HG02840 (cell line): ENCODE results near the gene AMFR.

Source experiments
- ATAC-seq: cut with Tn5 transposase; IDR thresholded peaks from one replicate; pipeline ENCODE4 v1.9.1; 2021; ENCODE audit warnings: mild to moderate bottlenecking, moderate library complexity, moderate number of reproducible peaks; ENCODE audit not compliant: unreplicated experiment, low FRiP score

AMFR gene

GRCh38 chr16:56337131-56337857 lies 88.1 kb downstream of the AMFR start:
- ATAC-seq: no peak

- no peak for ATAC-seq
Observed at GRCh38 chr16:56336711-56337110, 88.6 kb downstream of the AMFR start.

DNA sequence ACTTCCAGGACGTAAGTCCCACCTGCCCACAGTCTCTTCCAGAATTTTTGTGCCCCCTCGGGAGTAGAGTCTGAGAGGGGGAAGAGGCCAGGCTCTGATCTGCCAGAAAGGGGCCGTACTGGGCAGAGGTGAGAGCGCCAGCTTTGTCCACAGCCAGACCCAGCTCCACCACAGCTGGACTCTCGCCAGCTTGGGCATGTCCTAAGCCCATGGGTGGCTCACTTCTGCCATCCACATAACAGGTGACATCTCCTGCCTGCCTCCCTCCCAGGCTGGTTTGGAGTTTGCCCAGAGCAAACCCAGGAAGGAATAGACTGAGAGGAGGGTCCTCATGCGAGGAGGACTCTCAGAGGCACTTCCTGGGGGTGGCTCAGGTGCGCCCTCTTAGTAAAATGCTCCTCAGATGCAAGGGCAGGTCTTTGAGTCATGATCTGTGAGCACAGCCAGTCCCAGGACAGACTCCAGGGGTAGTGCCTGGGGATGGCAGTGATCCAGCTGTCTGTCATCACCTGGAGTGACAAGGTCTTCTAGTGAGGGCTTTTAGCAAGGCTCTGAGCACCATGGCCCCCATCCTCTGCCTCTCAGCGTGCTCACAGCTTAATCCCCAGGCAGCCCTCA lies 89.2 kb downstream of the AMFR start:
- no peak for ATAC-seq

DNA sequence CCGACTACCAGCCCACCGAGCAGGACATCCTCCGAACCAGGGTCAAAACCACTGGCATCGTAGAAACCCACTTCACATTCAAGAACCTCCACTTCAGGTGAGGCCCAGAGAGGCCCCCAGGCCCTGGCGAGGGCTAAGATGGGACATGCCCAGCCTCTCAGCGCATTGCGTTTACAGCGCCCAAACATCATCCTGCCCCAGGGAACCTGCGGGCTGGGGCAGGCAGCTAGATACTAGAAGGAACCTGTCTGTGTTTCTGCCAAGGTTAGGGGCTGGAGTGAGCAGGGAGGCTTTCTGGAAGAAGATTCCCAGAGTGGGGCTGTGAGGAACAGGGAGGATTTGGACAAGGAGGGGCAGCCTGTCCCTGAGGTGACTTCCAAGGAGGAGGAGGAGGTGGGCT lies 90.6 kb downstream of the AMFR start:
- ATAC-seq: no peak

DNA sequence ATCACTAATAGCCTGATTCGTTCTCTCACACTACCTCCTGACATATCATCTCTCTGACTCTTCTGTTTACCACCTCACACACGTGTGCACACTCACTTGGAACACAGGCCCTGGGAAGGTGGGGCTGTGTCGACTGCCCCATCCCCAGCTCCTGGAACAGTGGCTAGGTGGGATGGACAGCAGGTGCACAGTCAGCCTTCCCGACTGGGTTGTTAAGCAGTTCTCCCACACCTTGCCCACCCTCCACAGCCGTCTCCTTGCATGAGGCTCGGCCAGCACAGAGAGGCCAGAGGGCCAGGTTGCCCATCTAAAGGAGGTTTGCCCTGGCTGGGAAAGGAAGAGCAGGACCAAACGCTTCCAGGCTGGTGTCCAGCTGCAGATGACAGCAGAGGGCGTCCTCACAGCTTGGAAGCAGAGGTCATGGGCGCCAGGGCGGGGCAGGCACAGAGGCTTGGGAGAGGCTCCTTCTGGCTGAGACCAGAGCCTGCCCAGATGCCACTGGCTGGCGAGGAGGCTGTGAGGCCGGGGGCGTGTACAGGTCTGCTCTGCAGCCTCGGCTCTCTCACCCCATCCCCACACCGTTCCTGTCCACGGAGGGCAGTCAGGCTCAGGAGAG lies 92.8 kb downstream of the AMFR start:
- no peak for ATAC-seq

DNA sequence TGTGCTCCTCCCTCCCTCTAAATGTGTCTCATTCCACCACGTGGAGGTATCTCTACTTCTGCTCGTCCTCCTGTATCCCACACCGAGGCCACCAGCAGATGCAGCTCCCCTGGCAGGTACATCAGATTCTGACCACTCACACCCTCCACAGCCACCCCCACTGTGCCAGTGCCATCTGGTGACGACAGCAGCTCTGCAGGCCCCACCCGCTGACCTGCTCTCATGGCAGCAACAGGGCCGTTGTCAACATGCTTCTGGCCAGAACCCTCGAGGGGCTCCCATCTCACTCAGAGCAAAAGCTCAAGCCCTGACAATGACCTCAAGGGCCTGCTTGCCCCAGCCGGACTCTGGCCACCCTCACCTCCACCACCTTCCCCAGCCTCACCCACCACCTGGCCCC lies 93.4 kb downstream of the AMFR start:
- ATAC-seq: no peak

DNA sequence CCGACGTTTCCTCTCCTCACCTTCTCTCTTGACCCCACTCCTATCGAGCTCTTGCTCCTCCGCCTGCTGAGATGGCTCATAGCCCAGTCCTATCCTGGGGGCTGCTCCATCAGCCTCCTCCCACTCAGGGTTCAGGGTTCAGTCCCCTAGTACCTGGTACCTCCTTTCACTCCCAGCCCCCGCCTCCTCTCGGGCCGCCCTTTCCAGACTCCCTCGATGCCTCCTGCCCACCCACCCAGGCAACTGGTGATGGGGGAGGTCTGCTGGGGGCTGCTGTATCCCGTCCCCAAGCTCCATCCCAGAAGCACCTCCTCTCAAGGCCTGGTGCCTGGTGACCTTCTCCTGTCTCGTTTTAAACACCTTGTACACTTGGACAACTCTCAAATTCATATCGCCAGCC lies 93.9 kb downstream of the AMFR start:
- no peak for ATAC-seq

- ATAC-seq: no peak
Observed at GRCh38 chr16:56330476-56330875, 94.9 kb downstream of the AMFR start.

DNA sequence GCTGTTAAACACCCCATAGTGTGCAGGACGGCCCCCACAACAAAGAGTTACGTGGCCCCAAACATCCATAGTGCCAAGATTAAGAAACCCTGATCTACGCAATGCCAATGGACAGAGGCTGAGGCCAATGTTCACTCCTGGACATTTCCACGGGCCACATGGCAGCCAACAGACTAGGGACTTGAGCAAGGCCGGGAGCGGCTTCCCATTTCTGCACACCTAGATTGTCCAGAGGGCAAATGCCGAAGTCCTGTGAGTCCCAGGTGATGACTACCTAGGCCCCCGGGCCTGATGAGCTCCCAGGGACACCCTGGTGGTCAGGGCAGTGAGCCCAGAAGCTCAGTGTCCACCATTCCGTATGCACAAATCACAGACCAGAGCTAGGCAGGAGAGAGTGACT lies 95.5 kb downstream of the AMFR start:
- no peak for ATAC-seq

DNA sequence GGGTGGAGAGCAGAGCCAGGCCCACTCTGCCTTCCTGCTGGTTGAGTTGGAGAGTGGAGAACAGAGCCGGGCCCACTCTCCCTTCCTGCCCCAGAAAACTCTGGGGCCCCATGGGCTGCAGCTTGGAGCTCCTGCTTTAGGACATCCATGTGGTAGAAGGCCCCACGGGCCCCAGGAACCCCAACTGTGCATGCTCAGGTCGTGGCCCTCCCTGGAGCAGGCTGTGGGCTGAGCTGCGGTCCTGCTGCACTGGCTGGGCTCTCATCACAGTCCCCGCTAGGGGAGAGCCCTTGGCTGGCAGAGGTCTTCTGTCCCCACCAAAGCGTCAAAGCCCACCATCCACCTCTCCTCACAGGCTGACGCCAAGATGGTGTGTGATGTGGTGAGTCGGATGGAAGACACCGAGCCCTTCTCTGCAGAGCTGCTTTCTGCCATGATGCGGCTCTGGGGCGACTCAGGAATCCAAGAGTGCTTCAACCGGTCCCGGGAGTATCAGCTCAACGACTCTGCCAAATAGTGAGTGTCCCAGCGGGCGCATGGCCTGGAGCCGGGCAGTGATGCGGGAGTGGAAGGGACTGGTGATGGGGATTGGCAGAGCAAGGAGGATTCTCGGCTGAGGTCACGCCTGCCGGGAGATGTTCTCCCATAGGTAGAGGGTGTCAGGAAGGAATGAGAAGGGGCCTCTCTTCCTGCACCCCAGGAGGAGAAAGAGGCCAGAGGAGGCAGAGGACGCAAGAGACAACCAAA lies 96.9 kb downstream of the AMFR start:
- ATAC-seq: no peak

- ATAC-seq: no peak
Observed at GRCh38 chr16:56327929-56328258, 97.5 kb downstream of the AMFR start.

- no peak for ATAC-seq
Observed at GRCh38 chr16:56327071-56327928, 98.0 kb downstream of the AMFR start.

GRCh38 chr16:56325956-56326355 lies 99.4 kb downstream of the AMFR start:
- ATAC-seq: no peak

- ATAC-seq: no peak
Observed at GRCh38 chr16:56324406-56324805, 100.9 kb downstream of the AMFR start.

DNA sequence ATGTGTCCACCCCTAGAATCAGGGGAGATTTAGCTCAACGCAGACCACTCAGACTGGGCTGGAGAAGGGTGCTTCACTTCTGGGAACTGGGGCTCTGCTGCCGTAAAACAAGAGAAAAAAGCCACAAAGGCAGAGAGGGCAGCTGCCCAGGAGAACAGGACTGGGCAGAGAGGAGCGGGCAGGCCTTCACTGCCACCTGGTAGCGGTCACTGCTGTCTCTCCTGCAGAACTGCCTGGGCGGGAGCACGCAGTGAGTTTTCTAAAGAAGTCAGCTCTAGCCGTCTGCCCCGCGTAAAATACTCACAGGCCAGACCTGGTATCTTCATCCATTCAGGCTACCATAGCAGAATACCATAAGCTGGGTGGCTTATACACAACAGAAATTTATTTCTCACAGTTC lies 103.8 kb downstream of the AMFR start:
- no peak for ATAC-seq

DNA sequence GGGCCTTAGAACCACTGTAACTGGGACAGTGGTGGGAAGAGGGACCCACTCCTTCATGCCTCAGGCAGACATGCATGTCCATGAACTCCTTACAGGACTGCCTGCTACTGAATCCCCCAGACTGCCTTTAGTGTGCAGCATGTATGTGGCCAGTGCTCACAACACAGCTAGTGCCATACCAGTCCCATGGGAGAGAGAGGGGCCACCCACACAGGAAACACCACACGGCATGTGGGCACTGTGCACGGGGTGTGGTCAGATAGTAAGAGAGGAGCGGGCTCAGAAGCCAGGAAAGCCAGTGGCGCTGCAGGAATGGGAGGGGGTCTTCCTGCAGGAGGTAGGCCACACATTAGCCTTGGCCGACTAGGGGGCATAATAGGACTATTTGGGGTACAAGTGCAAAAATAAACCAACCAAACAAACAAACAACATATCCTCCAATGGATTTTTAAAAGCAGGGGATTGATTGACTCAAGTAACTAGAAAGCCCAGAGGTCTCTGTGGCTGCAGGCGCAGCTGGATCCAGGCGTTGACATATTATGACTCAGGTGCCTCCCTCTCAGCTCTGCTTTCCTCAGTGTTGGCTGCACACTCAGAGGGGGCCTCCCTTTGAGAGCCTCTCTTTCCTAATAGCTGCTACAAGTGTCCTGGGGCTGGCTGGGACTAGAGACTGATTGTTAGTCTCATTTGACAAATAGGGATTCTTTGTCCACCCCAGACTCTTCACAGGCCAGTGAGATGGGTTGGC lies 104.4 kb downstream of the AMFR start:
- no peak for ATAC-seq

GRCh38 chr16:56320056-56320455 lies 105.3 kb downstream of the AMFR start:
- no peak for ATAC-seq

DNA sequence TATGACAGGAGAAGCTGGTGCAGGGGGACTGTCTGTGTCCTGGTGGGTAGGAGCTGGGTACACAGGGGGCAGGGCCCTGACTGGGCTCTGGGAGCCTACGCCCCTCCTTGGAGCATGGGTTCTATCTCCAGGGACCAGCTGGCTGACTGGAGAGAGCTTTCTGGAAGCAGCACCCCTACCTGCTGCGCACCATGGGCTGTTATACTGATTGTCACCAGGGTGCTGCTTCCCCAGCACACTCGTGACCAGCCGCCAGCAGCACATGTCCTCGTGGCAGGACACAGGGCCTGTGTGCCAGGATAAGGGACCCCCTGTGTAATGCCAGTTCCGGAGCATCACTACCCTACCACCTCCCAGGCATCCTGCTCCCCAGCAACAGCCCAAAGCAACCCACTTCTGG lies 106.0 kb downstream of the AMFR start:
- no peak for ATAC-seq

DNA sequence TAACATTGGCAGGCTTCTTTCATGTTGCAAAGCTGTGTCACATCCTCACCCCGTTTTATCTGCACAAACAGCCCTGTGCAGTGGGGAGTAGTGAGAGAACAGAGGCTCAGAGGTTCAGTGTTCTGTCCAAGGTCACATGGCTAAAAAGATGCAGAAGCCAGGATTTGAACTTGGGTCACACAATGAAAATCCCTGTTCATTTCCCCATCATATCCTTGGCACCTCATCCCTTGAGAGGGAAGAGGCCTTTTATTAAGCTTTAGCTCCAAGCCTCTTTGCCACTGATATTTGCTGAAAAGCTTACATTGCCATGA lies 106.6 kb downstream of the AMFR start:
- no peak for ATAC-seq
